SK-N-SH treated with all-trans-retinoic acid at 6 μM for 48 hours (cell line): ENCODE measurements around the gene EMP3.

Experiments
- ATAC-seq: fragments of 200-7000 bp; cut with Tn5 transposase; 3 replicates; pipeline ENCODE4 v1.9.1; 2020; ENCODE audit warnings: mild to moderate bottlenecking, moderate library complexity
- ESRRG ChIP-seq: fragments of 250-450 bp; sonication (Bioruptor Pico); IDR thresholded peaks from 2 replicates; pipeline ENCODE4 v1.6.1; 2021; ENCODE audit warnings: mild to moderate bottlenecking
- GLIS3 ChIP-seq: fragments of 250-450 bp; sonication (Bioruptor Pico); IDR thresholded peaks from 2 replicates; pipeline ENCODE4 v1.5.0; 2020; ENCODE audit warnings: mild to moderate bottlenecking, moderate library complexity
- OSR1 ChIP-seq: fragments of 250-450 bp; sonication (Bioruptor Pico); IDR thresholded peaks from 2 replicates; pipeline ENCODE4 v1.8.0; 2022; ENCODE audit warnings: moderate library complexity, mild to moderate bottlenecking, inconsistent platforms
- PPARA ChIP-seq: fragments of 250-450 bp; sonication (Bioruptor Pico); IDR thresholded peaks from 2 replicates; pipeline ENCODE4 v1.5.0; 2020; ENCODE audit warnings: mild to moderate bottlenecking, borderline replicate concordance
- RARB ChIP-seq: fragments of 250-450 bp; sonication (Bioruptor Pico); IDR thresholded peaks from 2 replicates; pipeline ENCODE4 v1.8.0; 2021; ENCODE audit warnings: mild to moderate bottlenecking, moderate library complexity
- SNAI2 ChIP-seq: fragments of 250-450 bp; sonication (Bioruptor Pico); IDR thresholded peaks from 2 replicates; pipeline ENCODE4 v1.5.0; 2020; ENCODE audit warnings: mild to moderate bottlenecking, moderate library complexity
- TCF4 ChIP-seq: fragments of 250-450 bp; sonication (Bioruptor Pico); IDR thresholded peaks from 2 replicates; pipeline ENCODE4 v1.8.0; 2021; ENCODE audit warnings: mild to moderate bottlenecking, moderate library complexity, borderline replicate concordance
- TOX ChIP-seq: fragments of 250-450 bp; sonication (Bioruptor Pico); IDR thresholded peaks from 2 replicates; pipeline ENCODE4 v1.8.0; 2021; ENCODE audit warnings: mild to moderate bottlenecking, moderate library complexity, borderline replicate concordance
- ZFP3 ChIP-seq: fragments of 250-450 bp; sonication (Bioruptor Pico); IDR thresholded peaks from 2 replicates; pipeline ENCODE4 v1.5.0; 2020; ENCODE audit warnings: mild to moderate bottlenecking, moderate library complexity
- ZNF70 ChIP-seq: fragments of 450-650 bp; formaldehyde crosslinking; IDR thresholded peaks from 2 replicates; pipeline ENCODE4 v1.5.0; 2020; ENCODE audit warnings: mild to moderate bottlenecking, moderate library complexity
- ZNF8 ChIP-seq: fragments of 450-650 bp; formaldehyde crosslinking; IDR thresholded peaks from 2 replicates; pipeline ENCODE4 v1.5.0; 2020; ENCODE audit warnings: mild to moderate bottlenecking, moderate library complexity
- TF ChIP-seq, protein P1 (sequence below): fragments of 250-450 bp; sonication (Bioruptor Pico); IDR thresholded peaks from 2 replicates; pipeline ENCODE4 v1.8.0; 2021; ENCODE audit warnings: low read depth, mild to moderate bottlenecking, moderate library complexity, borderline replicate concordance
- TF ChIP-seq, protein P2 (sequence below): fragments of 250-450 bp; sonication (Bioruptor Pico); IDR thresholded peaks from 2 replicates; pipeline ENCODE4 v1.5.0; 2020; ENCODE audit warnings: mild to moderate bottlenecking, moderate library complexity
- TF ChIP-seq, protein P3 (sequence below): fragments of 250-450 bp; sonication (Bioruptor Pico); IDR thresholded peaks from 2 replicates; pipeline ENCODE4 v1.5.1; 2021; ENCODE audit warnings: mild to moderate bottlenecking, moderate library complexity

Gene EMP3

DNA sequence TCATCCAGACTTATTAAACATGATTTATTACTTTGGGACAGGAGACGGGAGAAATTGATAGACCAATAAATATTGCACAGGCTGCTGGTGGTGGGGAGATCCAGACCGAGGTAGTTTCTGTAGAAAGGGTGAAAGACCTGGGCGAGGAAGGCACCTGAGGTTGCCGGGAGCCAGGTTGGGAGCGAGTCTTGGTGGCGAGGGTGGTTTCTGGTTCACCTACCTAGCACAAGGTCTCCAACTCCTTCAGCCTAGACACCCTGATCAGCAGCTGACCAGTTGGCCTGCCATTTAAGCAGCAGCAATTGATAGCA is 7.0 kb downstream of the EMP3 start (continued):
- TF ChIP-seq, protein P1, sequence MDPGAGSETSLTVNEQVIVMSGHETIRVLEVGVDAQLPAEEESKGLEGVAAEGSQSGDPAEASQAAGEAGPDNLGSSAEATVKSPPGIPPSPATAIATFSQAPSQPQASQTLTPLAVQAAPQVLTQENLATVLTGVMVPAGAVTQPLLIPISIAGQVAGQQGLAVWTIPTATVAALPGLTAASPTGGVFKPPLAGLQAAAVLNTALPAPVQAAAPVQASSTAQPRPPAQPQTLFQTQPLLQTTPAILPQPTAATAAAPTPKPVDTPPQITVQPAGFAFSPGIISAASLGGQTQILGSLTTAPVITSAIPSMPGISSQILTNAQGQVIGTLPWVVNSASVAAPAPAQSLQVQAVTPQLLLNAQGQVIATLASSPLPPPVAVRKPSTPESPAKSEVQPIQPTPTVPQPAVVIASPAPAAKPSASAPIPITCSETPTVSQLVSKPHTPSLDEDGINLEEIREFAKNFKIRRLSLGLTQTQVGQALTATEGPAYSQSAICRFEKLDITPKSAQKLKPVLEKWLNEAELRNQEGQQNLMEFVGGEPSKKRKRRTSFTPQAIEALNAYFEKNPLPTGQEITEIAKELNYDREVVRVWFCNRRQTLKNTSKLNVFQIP (CRISPR knock-in tag): no peak
- no peak for TF ChIP-seq OSR1 (CRISPR knock-in tag)

DNA sequence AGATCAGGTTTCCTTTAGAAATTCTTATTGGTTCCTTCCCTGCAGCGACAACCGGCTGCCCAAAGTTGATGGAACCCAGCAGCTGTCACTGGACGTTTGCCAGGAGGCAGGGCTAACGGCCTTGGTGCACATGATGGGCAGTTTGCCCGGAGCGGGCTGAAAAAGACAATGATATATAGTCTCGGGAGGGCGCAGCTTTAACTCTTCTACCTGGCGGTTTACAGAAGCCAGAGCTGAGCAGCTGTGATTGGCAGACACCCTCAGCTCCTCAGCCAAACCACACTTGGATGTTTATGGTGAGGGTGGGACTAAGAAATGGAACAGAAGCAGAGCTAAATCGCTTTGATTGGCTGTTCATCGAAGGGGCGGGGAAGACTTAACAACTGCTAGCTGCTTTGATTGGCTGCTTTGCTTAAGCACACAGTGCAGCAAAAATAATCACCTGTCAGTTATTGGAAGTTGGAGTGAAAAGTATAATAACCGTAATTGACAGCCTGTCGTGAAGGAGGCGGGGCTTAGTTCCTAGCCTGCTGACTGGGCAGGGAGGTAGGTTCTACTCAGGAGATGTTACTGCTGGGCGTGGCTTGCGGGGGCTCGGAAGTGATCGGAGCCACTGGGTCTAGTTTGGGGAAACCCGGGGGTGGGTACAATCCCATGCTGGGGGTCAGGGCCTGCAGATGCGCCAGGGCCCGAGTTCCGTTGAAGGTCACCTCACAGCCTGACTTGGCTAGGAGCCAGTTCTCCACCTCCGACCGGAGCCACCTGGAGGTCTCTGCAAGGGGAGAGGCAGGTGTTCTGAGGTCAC is 7.5 kb downstream of the EMP3 start:
- ATAC-seq: peak; percentile 85
- TF ChIP-seq ZFP3 (CRISPR knock-in tag): no peak
- TF ChIP-seq, protein P1 (CRISPR knock-in tag): no peak
- no peak for TF ChIP-seq GLIS3 (CRISPR knock-in tag)
- no peak for TF ChIP-seq SNAI2 (CRISPR knock-in tag)
- peak; percentile 68; the same call in 1 of the 2 replicates for TF ChIP-seq TCF4
- no peak for TF ChIP-seq ZNF8 (CRISPR knock-in tag)
- TF ChIP-seq, protein P2, sequence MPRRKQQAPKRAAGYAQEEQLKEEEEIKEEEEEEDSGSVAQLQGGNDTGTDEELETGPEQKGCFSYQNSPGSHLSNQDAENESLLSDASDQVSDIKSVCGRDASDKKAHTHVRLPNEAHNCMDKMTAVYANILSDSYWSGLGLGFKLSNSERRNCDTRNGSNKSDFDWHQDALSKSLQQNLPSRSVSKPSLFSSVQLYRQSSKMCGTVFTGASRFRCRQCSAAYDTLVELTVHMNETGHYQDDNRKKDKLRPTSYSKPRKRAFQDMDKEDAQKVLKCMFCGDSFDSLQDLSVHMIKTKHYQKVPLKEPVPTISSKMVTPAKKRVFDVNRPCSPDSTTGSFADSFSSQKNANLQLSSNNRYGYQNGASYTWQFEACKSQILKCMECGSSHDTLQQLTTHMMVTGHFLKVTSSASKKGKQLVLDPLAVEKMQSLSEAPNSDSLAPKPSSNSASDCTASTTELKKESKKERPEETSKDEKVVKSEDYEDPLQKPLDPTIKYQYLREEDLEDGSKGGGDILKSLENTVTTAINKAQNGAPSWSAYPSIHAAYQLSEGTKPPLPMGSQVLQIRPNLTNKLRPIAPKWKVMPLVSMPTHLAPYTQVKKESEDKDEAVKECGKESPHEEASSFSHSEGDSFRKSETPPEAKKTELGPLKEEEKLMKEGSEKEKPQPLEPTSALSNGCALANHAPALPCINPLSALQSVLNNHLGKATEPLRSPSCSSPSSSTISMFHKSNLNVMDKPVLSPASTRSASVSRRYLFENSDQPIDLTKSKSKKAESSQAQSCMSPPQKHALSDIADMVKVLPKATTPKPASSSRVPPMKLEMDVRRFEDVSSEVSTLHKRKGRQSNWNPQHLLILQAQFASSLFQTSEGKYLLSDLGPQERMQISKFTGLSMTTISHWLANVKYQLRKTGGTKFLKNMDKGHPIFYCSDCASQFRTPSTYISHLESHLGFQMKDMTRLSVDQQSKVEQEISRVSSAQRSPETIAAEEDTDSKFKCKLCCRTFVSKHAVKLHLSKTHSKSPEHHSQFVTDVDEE (CRISPR knock-in tag): peak; percentile 79; the same call in 1 of the 2 replicates
- no peak for TF ChIP-seq OSR1 (CRISPR knock-in tag)
- TF ChIP-seq, protein P3, sequence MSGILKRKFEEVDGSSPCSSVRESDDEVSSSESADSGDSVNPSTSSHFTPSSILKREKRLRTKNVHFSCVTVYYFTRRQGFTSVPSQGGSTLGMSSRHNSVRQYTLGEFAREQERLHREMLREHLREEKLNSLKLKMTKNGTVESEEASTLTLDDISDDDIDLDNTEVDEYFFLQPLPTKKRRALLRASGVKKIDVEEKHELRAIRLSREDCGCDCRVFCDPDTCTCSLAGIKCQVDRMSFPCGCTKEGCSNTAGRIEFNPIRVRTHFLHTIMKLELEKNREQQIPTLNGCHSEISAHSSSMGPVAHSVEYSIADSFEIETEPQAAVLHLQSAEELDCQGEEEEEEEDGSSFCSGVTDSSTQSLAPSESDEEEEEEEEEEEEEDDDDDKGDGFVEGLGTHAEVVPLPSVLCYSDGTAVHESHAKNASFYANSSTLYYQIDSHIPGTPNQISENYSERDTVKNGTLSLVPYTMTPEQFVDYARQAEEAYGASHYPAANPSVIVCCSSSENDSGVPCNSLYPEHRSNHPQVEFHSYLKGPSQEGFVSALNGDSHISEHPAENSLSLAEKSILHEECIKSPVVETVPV (CRISPR knock-in tag): no peak
- TF ChIP-seq PPARA: no peak
- peak; percentile 75; the same call in 1 of the 2 replicates for TF ChIP-seq RARB (CRISPR knock-in tag)

DNA sequence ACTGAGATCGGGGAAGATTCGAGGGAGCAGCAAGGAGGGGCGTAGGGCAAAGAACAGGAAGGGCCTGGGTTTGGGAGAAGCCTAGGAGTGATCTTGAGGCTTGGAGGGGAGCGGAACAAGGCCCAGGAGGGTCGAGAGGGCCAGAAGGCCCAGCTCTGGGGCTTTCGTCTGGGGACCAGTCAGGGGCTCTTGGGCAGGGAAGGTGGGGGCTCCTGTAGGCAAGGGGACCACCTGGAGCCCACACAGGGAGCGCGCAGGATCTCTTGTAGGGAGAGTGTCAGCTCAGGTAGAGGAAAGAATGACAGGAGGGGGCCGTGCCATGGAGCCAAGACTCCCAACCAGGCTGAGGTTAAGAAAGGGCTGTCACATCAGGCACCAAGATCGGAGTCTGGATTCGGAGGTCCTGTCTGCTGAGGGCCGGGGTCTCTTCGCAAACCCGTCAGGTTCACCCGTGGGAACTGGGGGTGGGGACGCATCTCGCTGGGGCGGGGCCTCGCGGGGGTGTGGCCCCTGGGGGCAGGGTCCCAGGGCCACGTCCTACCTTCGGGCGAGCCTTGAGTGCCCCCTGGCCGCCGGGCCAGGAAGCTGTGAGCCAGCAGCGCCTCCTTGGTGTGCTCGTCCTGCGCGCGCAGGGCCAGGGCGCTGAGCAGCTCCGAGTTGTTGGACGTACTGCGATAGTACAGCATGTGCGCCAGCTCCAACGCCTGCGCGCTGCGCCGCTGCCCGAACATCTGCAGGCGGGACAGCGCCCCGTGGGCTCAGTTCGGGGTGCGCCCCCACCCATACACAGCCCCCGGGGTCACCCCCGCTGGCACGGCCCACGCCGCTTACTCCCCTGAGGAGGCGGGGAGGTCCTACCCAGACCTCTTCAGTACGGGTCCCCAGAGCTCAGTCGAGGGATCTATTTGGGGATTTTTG is 8.4 kb downstream of the EMP3 start:
- TF ChIP-seq, protein P3 (CRISPR knock-in tag): no peak
- TF ChIP-seq, all 23 proteins: peak for 0
- peak; percentile 70 for ATAC-seq

DNA sequence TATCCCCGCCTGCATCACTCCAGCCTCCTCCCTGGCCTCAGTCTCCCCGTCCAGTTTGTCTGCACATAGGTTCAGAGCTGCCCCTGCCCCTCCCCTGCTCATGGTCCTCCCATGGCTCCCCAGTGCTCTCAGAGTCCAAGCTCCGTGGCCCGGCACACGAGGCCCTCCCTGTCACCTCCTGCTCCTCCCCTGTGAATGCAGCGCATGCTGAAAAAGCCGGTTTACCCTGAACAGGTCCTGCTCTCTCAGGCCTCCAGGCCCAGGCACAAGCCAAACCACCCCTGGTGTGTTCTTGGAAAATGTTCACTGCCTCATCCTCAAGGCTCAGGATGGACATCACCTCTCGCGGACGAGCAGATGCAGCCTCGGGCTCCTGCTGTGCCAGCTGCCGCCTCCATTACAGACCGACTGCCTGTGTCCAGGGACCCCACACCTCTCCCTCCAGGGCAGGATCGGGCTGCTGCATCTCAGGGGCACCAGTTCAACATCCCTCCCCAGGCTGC is 13.0 kb downstream of the EMP3 start:
- TF ChIP-seq ZNF70 (CRISPR knock-in tag) (no peak), ESRRG (CRISPR knock-in tag) (no peak), GLIS3 (CRISPR knock-in tag) (no peak), TOX (CRISPR knock-in tag) (no peak)
- TF ChIP-seq, protein P3 (CRISPR knock-in tag): no peak
- TF ChIP-seq, all 23 proteins: peak for 0
- ATAC-seq: no peak
